A673 (cell line): Measurements from ENCODE around the gene MEGF6. TPM values are rescaled to one million over a fixed set of nuclear protein-coding genes. Genes with fewer than 3 reads are reported as not detected.

Experiments
- BruUV-seq: library from RNA; stranded (reverse); fragments of 400-500 nt; replicated peaks from 2 replicates; lab custom pipeline; 2021; lab: Mats Ljungman, UMichigan
- CTCF ChIA-PET: fragments of 300-600 bp; sonication (Branson Sonifier 250); formaldehyde crosslinking; loops from one replicate; lab custom pipeline; 2022; ENCODE audit warnings: antibody characterized with exemption; lab: Charles Lee
- POLR2A ChIA-PET: fragments of 300-600 bp; sonication (Branson Sonifier 250); formaldehyde crosslinking; loops from one replicate; lab custom pipeline; 2022; ENCODE audit warnings: antibody characterized with exemption; ENCODE audit not compliant: low non-redundant PET; lab: Charles Lee
- DNase-seq: peaks from one replicate; pipeline ENCODE4 v3.0.0-alpha.2; 2015; ENCODE audit warnings: low spot score
- H3K27ac ChIP-seq: fragments of 200-600 bp; sonication (generic); 2 replicates; pipeline ENCODE4 v1.5.1; 2016; ENCODE audit warnings: mixed run types, low read depth, mild to moderate bottlenecking, mixed read lengths, antibody characterized with exemption, low read length; ENCODE audit not compliant: poor library complexity, severe bottlenecking
- H3K27me3 ChIP-seq: fragments of 200-600 bp; sonication (generic); replicated peaks from 2 replicates; pipeline ENCODE4 v1.6.1; 2017; ENCODE audit warnings: mixed run types, low read depth, mild to moderate bottlenecking, mixed read lengths, antibody characterized with exemption, low read length; ENCODE audit not compliant: insufficient read depth, poor library complexity
- H3K36me3 ChIP-seq: fragments of 200-600 bp; sonication (generic); 2 replicates; pipeline ENCODE4 v1.6.1; 2016; ENCODE audit warnings: mixed run types, mild to moderate bottlenecking, mixed read lengths, antibody characterized with exemption, low read length; ENCODE audit not compliant: insufficient read depth, poor library complexity, severe bottlenecking
- H3K4me1 ChIP-seq: fragments of 200-600 bp; sonication (generic); 2 replicates; pipeline ENCODE4 v1.6.1; 2017; ENCODE audit warnings: mixed run types, mild to moderate bottlenecking, mixed read lengths, antibody characterized with exemption, low read length; ENCODE audit not compliant: insufficient read depth, poor library complexity, severe bottlenecking
- H3K4me3 ChIP-seq: fragments of 200-600 bp; sonication (generic); 2 replicates; pipeline ENCODE4 v1.5.1; 2016; ENCODE audit warnings: low read depth, mixed run types, mild to moderate bottlenecking, mixed read lengths, low read length; ENCODE audit not compliant: poor library complexity, severe bottlenecking
- H3K9me3 ChIP-seq: fragments of 200-600 bp; sonication (generic); 2 replicates; pipeline ENCODE4 v1.6.1; 2016; ENCODE audit warnings: mixed run types, low read depth, mild to moderate bottlenecking, mixed read lengths, antibody characterized with exemption, low read length; ENCODE audit not compliant: poor library complexity, severe bottlenecking
- EZH2 ChIP-seq: fragments of 200-600 bp; sonication (generic); IDR thresholded peaks from 2 replicates; pipeline ENCODE4 v1.6.1; 2017; ENCODE audit warnings: borderline replicate concordance, low read depth, mild to moderate bottlenecking, mixed read lengths, antibody characterized with exemption, low read length; ENCODE audit not compliant: poor library complexity, severe bottlenecking
- intact Hi-C: fragments of 100-400 bp; cut with micrococcal nuclease; formaldehyde crosslinking; loops from one replicate; pipeline ENCODE4 v1.10.0; 2022; ENCODE audit not compliant: unreplicated experiment
- total RNA-seq: library from RNA; stranded (reverse); gene quantifications from 2 replicates; pipeline ENCODE4 v1.2.3, GENCODE V29; 2021
- TF ChIP-seq, protein P1 (sequence below): fragments of 300-800, 200-600 bp; sonication (generic); conservative IDR thresholded peaks from 2 replicates; pipeline ENCODE4 v1.5.1; 2017; ENCODE audit warnings: low read depth, mild to moderate bottlenecking, antibody characterized with exemption, low read length, moderate library complexity, mixed read lengths

MEGF6 gene
- total RNA-seq, 1 experiment from 2014 or later: 2.8 TPM

- no peaks in the 10 kb centered on the region for H3K9me3 ChIP-seq
- intact Hi-C loops: no loop called here
- DNase-seq: no peak
- no TSS peak for BruUV-seq
- no peak overlapping the region for H3K27ac ChIP-seq
- H3K4me3 ChIP-seq: no peak overlapping the region
- H3K4me1 ChIP-seq: peaks cover 6% of the 10 kb centered on the region
- TF ChIP-seq, protein P1, sequence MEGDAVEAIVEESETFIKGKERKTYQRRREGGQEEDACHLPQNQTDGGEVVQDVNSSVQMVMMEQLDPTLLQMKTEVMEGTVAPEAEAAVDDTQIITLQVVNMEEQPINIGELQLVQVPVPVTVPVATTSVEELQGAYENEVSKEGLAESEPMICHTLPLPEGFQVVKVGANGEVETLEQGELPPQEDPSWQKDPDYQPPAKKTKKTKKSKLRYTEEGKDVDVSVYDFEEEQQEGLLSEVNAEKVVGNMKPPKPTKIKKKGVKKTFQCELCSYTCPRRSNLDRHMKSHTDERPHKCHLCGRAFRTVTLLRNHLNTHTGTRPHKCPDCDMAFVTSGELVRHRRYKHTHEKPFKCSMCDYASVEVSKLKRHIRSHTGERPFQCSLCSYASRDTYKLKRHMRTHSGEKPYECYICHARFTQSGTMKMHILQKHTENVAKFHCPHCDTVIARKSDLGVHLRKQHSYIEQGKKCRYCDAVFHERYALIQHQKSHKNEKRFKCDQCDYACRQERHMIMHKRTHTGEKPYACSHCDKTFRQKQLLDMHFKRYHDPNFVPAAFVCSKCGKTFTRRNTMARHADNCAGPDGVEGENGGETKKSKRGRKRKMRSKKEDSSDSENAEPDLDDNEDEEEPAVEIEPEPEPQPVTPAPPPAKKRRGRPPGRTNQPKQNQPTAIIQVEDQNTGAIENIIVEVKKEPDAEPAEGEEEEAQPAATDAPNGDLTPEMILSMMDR: no peak
- no peak for TF ChIP-seq EZH2
- no peaks in the 10 kb centered on the region for H3K36me3 ChIP-seq
- ChIA-PET POLR2A (no interaction called here), CTCF (no interaction called here)
- no peaks in the 10 kb centered on the region for H3K27me3 ChIP-seq
Measured at GRCh38 chr1:3534803-3535637, 76.3 kb downstream of the MEGF6 start.

GRCh38 chr1:3533067-3534048 lies 78.0 kb downstream of the MEGF6 start:
- no peaks in the 10 kb centered on the region for H3K36me3 ChIP-seq
- TF ChIP-seq, protein P1: no peak
- TF ChIP-seq EZH2: no peak
- peaks cover 7% of the 10 kb centered on the region for H3K4me1 ChIP-seq
- ChIA-PET POLR2A (no interaction called here), CTCF (no interaction called here)
- no peaks in the 10 kb centered on the region for H3K9me3 ChIP-seq
- no peak for DNase-seq
- BruUV-seq: no TSS peak
- intact Hi-C loops: no loop called here
- no peak overlapping the region for H3K4me3 ChIP-seq
- H3K27ac ChIP-seq: no peak overlapping the region
- no peaks in the 10 kb centered on the region for H3K27me3 ChIP-seq

DNA sequence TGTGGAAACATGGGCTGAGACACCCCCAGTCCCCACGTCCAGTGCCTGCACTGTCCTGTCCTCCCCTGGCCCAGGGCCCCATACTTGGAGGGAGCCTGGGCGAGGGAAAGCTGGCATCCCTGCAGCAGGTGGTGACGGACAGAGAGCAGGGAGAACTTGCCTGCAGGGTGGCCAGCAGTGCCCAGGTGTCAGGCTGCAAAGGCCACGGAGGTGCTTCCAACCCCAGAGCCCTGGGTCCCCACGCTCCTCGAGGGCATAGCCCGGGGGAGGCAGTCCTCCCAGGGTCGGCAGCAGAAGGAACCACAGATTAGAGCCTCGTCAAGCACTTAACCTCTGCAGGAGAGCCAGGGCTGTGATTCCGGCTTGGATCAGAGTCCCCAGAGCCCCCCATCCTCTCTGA lies 79.4 kb downstream of the MEGF6 start:
- Histone ChIP-seq H3K27me3 (no peaks in the 10 kb centered on the region), H3K36me3 (no peaks in the 10 kb centered on the region), H3K27ac (no peak overlapping the region), H3K4me3 (no peak overlapping the region), H3K4me1 (peaks cover 7% of the 10 kb centered on the region), H3K9me3 (no peaks in the 10 kb centered on the region)
- ChIA-PET CTCF (interaction anchor here (0.6 to 1.0 kb wide), 3 partner anchors 13 to 87 kb away, joined by 3 read pairs; no protein-coding TSS in a partner anchor), POLR2A (no interaction called here)
- DNase-seq: no peak
- intact Hi-C loops: no loop called here
- no TSS peak for BruUV-seq
- TF ChIP-seq EZH2: no peak
- TF ChIP-seq, protein P1: no peak
